A673 (cell line): ENCODE results near the gene BAIAP3.

Experiments
- EZH2 ChIP-seq: fragments of 200-600 bp; sonication (generic); IDR thresholded peaks from 2 replicates; pipeline ENCODE4 v1.6.1; 2017; ENCODE audit warnings: borderline replicate concordance, low read depth, mild to moderate bottlenecking, mixed read lengths, antibody characterized with exemption, low read length; ENCODE audit not compliant: poor library complexity, severe bottlenecking
- TF ChIP-seq, protein P1 (sequence below): fragments of 300-800, 200-600 bp; sonication (generic); conservative IDR thresholded peaks from 2 replicates; pipeline ENCODE4 v1.5.1; 2017; ENCODE audit warnings: low read depth, mild to moderate bottlenecking, antibody characterized with exemption, low read length, moderate library complexity, mixed read lengths

DNA sequence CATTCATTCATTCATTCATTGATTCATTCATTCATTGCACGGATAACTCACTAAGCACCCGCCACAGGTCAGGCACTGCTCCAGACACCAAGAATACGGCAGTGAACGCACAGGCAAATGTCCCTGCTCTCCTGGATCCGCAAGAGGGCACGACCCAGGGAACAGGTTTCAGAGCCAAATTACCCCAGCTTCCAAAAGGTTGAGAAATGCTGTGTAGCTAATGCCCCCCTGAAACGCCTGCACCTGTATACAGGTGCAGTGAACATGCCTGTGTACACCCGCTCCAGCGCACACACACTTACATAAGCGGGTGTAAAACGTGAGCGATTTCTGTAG, 33.6 kb upstream of the BAIAP3 start:
- TF ChIP-seq, protein P1, sequence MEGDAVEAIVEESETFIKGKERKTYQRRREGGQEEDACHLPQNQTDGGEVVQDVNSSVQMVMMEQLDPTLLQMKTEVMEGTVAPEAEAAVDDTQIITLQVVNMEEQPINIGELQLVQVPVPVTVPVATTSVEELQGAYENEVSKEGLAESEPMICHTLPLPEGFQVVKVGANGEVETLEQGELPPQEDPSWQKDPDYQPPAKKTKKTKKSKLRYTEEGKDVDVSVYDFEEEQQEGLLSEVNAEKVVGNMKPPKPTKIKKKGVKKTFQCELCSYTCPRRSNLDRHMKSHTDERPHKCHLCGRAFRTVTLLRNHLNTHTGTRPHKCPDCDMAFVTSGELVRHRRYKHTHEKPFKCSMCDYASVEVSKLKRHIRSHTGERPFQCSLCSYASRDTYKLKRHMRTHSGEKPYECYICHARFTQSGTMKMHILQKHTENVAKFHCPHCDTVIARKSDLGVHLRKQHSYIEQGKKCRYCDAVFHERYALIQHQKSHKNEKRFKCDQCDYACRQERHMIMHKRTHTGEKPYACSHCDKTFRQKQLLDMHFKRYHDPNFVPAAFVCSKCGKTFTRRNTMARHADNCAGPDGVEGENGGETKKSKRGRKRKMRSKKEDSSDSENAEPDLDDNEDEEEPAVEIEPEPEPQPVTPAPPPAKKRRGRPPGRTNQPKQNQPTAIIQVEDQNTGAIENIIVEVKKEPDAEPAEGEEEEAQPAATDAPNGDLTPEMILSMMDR = no peak
- TF ChIP-seq EZH2 = no peak
